Lower lobe of right lung (tissue), 2 donors: ENCODE data around the gene EBI3. TPM values are rescaled to one million over a fixed set of nuclear protein-coding genes. Genes with fewer than 3 reads are reported as not detected.

Experiments used
- ATAC-seq, 2 donors: fragments of 200-7000 bp; cut with Tn5 transposase; one replicate each; pipeline ENCODE4 v1.9.1; 2020 to 2022; ENCODE audit warnings: mild to moderate bottlenecking in 2 of 2, moderate library complexity in 2 of 2
- DNase-seq: peaks from one replicate; pipeline ENCODE4 v3.0.0-alpha.2; 2020
- H3K27ac ChIP-seq: fragments of 200-600 bp; one replicate; pipeline ENCODE4 v1.8.0; 2022
- H3K27me3 ChIP-seq: fragments of 200-600 bp; one replicate; pipeline ENCODE4 v1.8.0; 2022; ENCODE audit warnings: low read depth
- H3K36me3 ChIP-seq: fragments of 200-600 bp; one replicate; pipeline ENCODE4 v1.8.0; 2022; ENCODE audit warnings: mild to moderate bottlenecking
- H3K4me1 ChIP-seq: fragments of 200-600 bp; one replicate; pipeline ENCODE4 v1.8.0; 2022
- H3K4me3 ChIP-seq: fragments of 200-600 bp; one replicate; pipeline ENCODE4 v1.8.0; 2022; ENCODE audit warnings: mild to moderate bottlenecking
- H3K9me3 ChIP-seq: fragments of 200-600 bp; one replicate; pipeline ENCODE4 v1.8.0; 2022
- intact Hi-C: fragments of 100-400 bp; cut with DNase I; formaldehyde crosslinking; loops from one replicate; pipeline ENCODE4 v1.11.0; 2022
- total RNA-seq: library from RNA; stranded (reverse); fragmentation: NEBNext Ultra II Directional; extraction: Animal tissue kit (Norgen Biotek cat#: 25700); gene quantifications from one replicate; pipeline ENCODE4 v1.2.1, GENCODE V29; 2021
- TF ChIP-seq, protein P1 (sequence below): fragments of 200-600 bp; IDR thresholded peaks from one replicate; pipeline ENCODE4 v1.8.0; 2022; ENCODE audit warnings: antibody characterized with exemption, mild to moderate bottlenecking
- donor health status: DM: no; HTN: yes; CAD: no; lungs with severe emphysema.

Gene EBI3
- total RNA-seq, 1 donor from 2014 or later = 1.7 TPM

GRCh38 chr19:4194353-4194752 lies 35.0 kb upstream of the EBI3 start:
- Histone ChIP-seq H3K27ac (no peak overlapping the region), H3K27me3 (peaks cover 54% of the 10 kb centered on the region), H3K36me3 (no peaks in the 10 kb centered on the region), H3K4me1 (no peaks in the 10 kb centered on the region), H3K4me3 (no peak overlapping the region), H3K9me3 (no peaks in the 10 kb centered on the region)
- DNase-seq = no peak
- TF ChIP-seq, protein P1, sequence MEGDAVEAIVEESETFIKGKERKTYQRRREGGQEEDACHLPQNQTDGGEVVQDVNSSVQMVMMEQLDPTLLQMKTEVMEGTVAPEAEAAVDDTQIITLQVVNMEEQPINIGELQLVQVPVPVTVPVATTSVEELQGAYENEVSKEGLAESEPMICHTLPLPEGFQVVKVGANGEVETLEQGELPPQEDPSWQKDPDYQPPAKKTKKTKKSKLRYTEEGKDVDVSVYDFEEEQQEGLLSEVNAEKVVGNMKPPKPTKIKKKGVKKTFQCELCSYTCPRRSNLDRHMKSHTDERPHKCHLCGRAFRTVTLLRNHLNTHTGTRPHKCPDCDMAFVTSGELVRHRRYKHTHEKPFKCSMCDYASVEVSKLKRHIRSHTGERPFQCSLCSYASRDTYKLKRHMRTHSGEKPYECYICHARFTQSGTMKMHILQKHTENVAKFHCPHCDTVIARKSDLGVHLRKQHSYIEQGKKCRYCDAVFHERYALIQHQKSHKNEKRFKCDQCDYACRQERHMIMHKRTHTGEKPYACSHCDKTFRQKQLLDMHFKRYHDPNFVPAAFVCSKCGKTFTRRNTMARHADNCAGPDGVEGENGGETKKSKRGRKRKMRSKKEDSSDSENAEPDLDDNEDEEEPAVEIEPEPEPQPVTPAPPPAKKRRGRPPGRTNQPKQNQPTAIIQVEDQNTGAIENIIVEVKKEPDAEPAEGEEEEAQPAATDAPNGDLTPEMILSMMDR = no peak
- ATAC-seq = no peak
- intact Hi-C loops = no loop called here

GRCh38 chr19:4196009-4196408 lies 33.3 kb upstream of the EBI3 start:
- Histone ChIP-seq H3K27me3 (peaks cover 63% of the 10 kb centered on the region), H3K4me1 (no peaks in the 10 kb centered on the region), H3K36me3 (no peaks in the 10 kb centered on the region), H3K9me3 (no peaks in the 10 kb centered on the region), H3K27ac (no peak overlapping the region), H3K4me3 (no peak overlapping the region)
- ATAC-seq = no peak
- intact Hi-C loops = no loop called here
- DNase-seq = no peak
- TF ChIP-seq, protein P1 = no peak

DNA sequence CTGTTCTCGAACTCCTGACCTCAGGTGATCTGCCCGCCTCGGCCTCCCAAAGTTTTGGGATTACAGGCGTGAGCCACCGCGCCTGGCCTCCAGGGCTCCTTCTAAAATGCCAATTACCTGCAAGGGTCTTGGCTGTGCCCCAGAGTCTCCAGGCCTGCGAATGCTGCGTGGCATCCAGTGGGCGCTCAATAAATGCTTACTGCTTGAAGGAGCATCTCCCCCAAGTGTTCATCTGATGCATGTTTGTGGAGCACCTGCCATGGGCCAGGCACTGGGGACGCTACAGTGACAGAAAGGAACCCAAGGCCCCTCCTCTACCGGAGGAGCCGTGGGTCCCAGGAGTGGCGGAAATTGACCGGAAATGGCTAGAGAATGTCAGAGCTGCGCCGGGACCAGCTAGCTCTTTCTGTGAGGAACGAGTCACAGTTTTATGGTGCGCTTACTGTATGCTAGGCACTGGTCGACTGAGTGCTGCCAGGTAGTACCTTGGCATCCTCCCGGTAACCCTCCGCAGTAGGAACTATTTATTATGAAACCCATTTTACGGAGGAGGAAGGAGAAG lies 32.7 kb upstream of the EBI3 start:
- Histone ChIP-seq H3K36me3 (no peaks in the 10 kb centered on the region), H3K27ac (no peak overlapping the region), H3K27me3 (peaks cover 63% of the 10 kb centered on the region), H3K4me3 (no peak overlapping the region), H3K9me3 (no peaks in the 10 kb centered on the region), H3K4me1 (no peaks in the 10 kb centered on the region)
- TF ChIP-seq, protein P1 = no peak
- no peak for DNase-seq
- intact Hi-C loops = no loop called here
- no peak for ATAC-seq

DNA sequence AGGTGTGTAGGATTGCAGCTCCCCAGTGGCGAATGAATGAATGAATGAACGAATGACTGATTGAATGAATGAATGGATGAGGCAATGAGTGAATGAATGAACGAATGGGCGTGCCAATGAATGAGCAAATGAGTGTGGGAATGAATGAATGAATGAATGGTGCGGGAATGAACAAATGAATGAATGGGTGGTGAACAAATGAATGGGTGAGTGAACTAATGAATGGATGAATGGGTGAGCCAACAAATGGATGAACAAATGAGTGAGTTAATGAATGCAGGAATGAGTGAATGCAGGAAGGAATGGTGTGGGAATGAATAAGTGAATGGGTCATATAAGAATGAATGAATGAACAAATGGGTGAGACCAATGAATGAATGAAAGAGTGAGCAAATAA lies 32.1 kb upstream of the EBI3 start:
- intact Hi-C loops = no loop called here
- no peaks in the 10 kb centered on the region for H3K36me3 ChIP-seq
- H3K27me3 ChIP-seq = peaks cover 63% of the 10 kb centered on the region
- DNase-seq (no peak), ATAC-seq (no peak)
- no peaks in the 10 kb centered on the region for H3K9me3 ChIP-seq
- H3K4me3 ChIP-seq = no peak overlapping the region
- H3K4me1 ChIP-seq = no peaks in the 10 kb centered on the region
- TF ChIP-seq, protein P1 = no peak
- no peak overlapping the region for H3K27ac ChIP-seq

DNA sequence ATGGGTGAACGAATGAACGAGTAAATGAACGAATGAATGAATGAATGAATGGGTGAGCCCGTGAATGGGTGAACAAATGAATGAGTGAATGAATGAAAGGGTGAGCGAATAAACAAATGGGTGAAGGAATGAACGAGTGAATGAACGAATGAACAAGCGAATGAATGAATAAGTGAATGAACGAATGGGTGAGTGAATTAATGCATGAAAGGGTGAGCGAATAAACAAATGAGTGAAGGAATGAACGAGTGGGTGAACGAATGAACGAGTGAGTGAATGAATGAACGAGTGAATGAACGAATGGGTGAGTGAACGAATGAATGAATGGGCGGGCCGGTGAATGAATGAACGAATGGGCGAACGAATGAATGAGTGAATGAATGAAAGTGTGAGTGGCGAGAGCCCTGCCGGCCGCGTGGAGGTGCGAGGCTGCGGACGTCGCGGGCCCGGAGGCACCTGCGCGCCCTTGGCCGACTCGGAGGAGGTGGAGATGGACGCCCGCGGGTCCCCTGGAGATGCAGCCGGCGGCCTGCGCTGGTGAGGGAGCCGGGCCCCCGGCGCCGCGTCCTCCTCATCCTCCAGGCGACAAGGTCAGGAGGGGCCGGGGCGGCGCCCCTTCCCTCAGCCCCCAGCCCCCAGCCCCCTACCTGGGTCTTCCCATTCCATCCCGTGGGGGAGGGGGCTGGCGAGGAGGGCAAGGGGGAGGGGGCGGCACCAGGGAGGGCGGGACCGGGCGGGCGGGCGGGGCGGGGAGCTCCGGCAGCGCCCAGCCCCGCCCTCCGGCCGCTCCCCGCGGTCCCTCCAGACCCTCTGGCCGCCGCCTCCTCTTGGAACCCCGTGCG lies 31.5 kb upstream of the EBI3 start:
- intact Hi-C loops = no loop called here
- peaks cover 63% of the 10 kb centered on the region for H3K27me3 ChIP-seq
- DNase-seq (no peak), ATAC-seq (no peak)
- no peak overlapping the region for H3K4me3 ChIP-seq
- TF ChIP-seq, protein P1 = no peak
- H3K4me1 ChIP-seq = no peaks in the 10 kb centered on the region
- H3K27ac ChIP-seq = no peak overlapping the region
- H3K9me3 ChIP-seq = no peaks in the 10 kb centered on the region
- no peaks in the 10 kb centered on the region for H3K36me3 ChIP-seq
